ENCODE results near the gene TNIP3. TPM values are rescaled to one million over a fixed set of nuclear protein-coding genes. Genes with fewer than 3 reads are reported as not detected.

The TNIP3 gene
- total RNA-seq, 1 donor from 2014 or later = not detected

- H3K27ac Mint-ChIP-seq = no peak overlapping the region
- no peaks in the 10 kb centered on the region for H3K27me3 Mint-ChIP-seq
- no peak for DNase-seq (ENCODE audit: low spot score, unreplicated experiment)
- no peaks in the 10 kb centered on the region for H3K9me3 Mint-ChIP-seq (ENCODE audit: low read depth)
- TF ChIP-seq CTCF (IDR thresholded peaks at IDR 0.05; ENCODE audit: unreplicated experiment) = no peak
- no peaks in the 10 kb centered on the region for H3K36me3 Mint-ChIP-seq (ENCODE audit: insufficient read depth)
- H3K4me3 Mint-ChIP-seq (ENCODE audit: low read depth) = no peak overlapping the region
- H3K4me1 Mint-ChIP-seq (ENCODE audit: low read depth) = no peaks in the 10 kb centered on the region
Observed at GRCh38 chr4:121146530-121146929, 17.6 kb downstream of the TNIP3 start.

DNA sequence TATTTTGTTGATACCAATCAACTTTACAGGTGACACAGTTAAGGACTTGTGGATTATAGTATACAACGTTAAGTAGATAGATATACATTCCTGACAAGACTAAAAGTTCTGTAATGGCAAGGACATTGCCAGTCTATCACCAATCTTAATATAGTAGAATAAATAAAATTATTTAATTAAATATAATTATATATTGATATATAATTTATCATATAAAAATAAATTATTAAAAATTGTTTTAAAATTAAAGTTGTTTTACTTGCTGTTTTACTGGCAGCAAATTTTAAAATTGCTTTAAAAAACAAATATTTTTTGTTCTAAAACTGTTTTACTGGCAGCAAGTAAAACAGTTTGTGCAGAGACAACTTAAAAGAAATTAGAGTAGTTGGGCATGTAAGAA is 18.7 kb downstream of the TNIP3 start:
- no peak for DNase-seq (ENCODE audit: low spot score, unreplicated experiment)
- Mint-ChIP-seq H3K4me1 (ENCODE audit: low read depth) (no peaks in the 10 kb centered on the region), H3K9me3 (ENCODE audit: low read depth) (no peaks in the 10 kb centered on the region), H3K4me3 (ENCODE audit: low read depth) (no peak overlapping the region), H3K27ac (no peak overlapping the region), H3K36me3 (ENCODE audit: insufficient read depth) (no peaks in the 10 kb centered on the region), H3K27me3 (no peaks in the 10 kb centered on the region)
- TF ChIP-seq CTCF (IDR thresholded peaks at IDR 0.05; ENCODE audit: unreplicated experiment) = no peak

DNA sequence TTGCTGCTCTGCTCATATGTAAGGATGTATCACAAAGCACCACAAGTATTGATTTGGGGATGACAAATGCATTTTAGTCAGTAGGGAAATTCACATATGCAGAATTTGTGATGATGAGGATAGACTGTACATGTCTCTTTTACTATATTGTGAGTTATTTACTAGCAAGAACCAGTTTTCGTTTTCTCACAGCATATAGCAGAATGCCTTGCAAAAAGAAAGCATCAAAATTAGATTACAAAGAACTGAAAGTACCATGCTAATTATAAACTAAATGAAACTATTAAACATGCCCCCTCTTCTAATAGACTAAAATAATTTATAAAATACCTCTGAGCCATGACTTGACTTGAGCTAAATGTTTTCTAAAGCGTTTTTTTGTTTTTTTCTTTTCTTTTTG is 20.1 kb downstream of the TNIP3 start:
- no peak for DNase-seq (ENCODE audit: low spot score, unreplicated experiment)
- Mint-ChIP-seq H3K4me1 (ENCODE audit: low read depth) (no peaks in the 10 kb centered on the region), H3K4me3 (ENCODE audit: low read depth) (no peak overlapping the region), H3K9me3 (ENCODE audit: low read depth) (no peaks in the 10 kb centered on the region), H3K36me3 (ENCODE audit: insufficient read depth) (no peaks in the 10 kb centered on the region), H3K27ac (no peak overlapping the region), H3K27me3 (no peaks in the 10 kb centered on the region)
- TF ChIP-seq CTCF (IDR thresholded peaks at IDR 0.05; ENCODE audit: unreplicated experiment) = no peak

GRCh38 chr4:121143131-121143530 is 21.0 kb downstream of the TNIP3 start:
- Mint-ChIP-seq H3K27ac (no peak overlapping the region), H3K4me1 (ENCODE audit: low read depth) (no peaks in the 10 kb centered on the region), H3K9me3 (ENCODE audit: low read depth) (no peaks in the 10 kb centered on the region), H3K36me3 (ENCODE audit: insufficient read depth) (no peaks in the 10 kb centered on the region), H3K27me3 (no peaks in the 10 kb centered on the region), H3K4me3 (ENCODE audit: low read depth) (no peak overlapping the region)
- TF ChIP-seq CTCF (IDR thresholded peaks at IDR 0.05; ENCODE audit: unreplicated experiment) = no peak
- no peak for DNase-seq (ENCODE audit: low spot score, unreplicated experiment)

- H3K4me1 Mint-ChIP-seq (ENCODE audit: low read depth) = no peaks in the 10 kb centered on the region
- no peaks in the 10 kb centered on the region for H3K36me3 Mint-ChIP-seq (ENCODE audit: insufficient read depth)
- H3K27ac Mint-ChIP-seq = no peak overlapping the region
- no peaks in the 10 kb centered on the region for H3K27me3 Mint-ChIP-seq
- no peaks in the 10 kb centered on the region for H3K9me3 Mint-ChIP-seq (ENCODE audit: low read depth)
- no peak for DNase-seq (ENCODE audit: low spot score, unreplicated experiment)
- H3K4me3 Mint-ChIP-seq (ENCODE audit: low read depth) = no peak overlapping the region
- TF ChIP-seq CTCF (IDR thresholded peaks at IDR 0.05; ENCODE audit: unreplicated experiment) = no peak
Observed at GRCh38 chr4:121140716-121141460, 23.2 kb downstream of the TNIP3 start.
